ENCODE results near the gene TERC.

GRCh38 chr3:169748670-169749069, 16.2 kb downstream of the TERC start:
- TF ChIP-seq CBX8 (IDR thresholded peaks at IDR 0.05) = no peak
- TF ChIP-seq CTCF (IDR thresholded peaks at IDR 0.05) = no peak
- TF ChIP-seq EP300 (IDR thresholded peaks at IDR 0.05) = no peak

Data from A549 (cell line).